ENCODE results near the gene RMI1. TPM values are rescaled to one million over a fixed set of nuclear protein-coding genes. Genes with fewer than 3 reads are reported as not detected.
A peak's percentile ranks its signal among the peaks of the same experiment; 100 is the strongest.

RMI1 gene
- total and polyA plus RNA-seq, 2 of the 8 experiments (the other 6 are each of a cell fraction or from before 2014, with no cell fraction given) = 3.0 to 34.1 TPM

DNA sequence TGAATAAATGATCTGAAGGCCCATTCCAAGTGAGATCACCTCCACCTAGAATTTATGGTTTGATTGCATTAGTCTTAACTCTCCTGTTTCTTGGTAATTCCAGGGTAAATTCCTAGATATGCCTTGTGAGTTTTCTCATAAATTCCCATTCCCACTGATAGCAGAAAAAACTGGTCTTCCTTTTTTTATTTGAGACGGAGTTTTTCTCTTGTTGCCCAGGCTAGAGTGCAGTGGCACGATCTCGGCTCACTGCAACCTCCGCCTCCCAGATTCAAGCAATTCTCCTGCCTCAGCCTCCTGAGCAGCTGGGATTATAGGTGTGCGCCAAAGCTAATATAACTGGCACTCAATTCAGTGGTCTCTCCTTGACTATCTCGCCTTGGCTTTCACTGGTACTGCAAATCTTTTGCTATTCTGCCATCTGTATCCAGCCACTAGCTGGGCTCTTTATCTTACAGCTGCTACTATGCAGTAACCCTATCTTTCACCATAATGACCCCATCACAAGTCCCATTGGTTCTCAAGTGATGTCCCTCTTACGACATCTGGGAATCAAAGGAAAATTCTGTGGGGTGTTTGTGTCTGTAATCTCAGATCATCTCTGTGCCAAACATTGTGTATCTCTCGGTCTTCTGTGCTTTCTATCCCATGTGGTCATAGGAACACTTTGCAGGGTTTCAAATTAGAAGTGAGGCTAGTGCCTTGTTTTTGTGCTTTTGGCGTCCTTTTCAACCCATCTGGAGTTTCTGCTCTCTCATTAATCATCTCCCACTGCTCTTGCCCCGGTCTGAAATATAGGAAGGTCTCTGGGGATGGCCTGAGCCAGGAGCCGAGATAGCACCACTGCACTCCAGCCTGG lies 15.0 kb upstream of the RMI1 start (continued):
- TF ChIP-seq RAD21 (IDR thresholded peaks at IDR 0.05 in 1 of 2, conservative IDR thresholded peaks at IDR 0.05 in 1 of 2; ENCODE audit: low read depth in 2 of 2, low read length in 2 of 2) = no peak
- TF ChIP-seq KDM1A (IDR thresholded peaks at IDR 0.05; ENCODE audit: borderline replicate concordance, low read length) = no peak
- TF ChIP-seq CEBPB (IDR thresholded peaks at IDR 0.05; ENCODE audit: low read depth, low read length) = peak; percentile 22; the same call in 1 of the 2 replicates
- TF ChIP-seq KDM4A (IDR thresholded peaks at IDR 0.05; ENCODE audit: low read depth, low read length, severe bottlenecking) = no peak
- TF ChIP-seq TAF7 (optimal IDR thresholded peaks at IDR 0.05; ENCODE audit: borderline replicate concordance, low read depth, low read length) = no peak
- TF ChIP-seq CBX8 (IDR thresholded peaks at IDR 0.05; ENCODE audit: borderline replicate concordance, low read depth, low read length) = no peak
- no peak for TF ChIP-seq SRF (IDR thresholded peaks at IDR 0.05; ENCODE audit: low read depth, low read length)
- 0 out of 4 replicates have a peak, but pooled peaks of 1 of the 2 experiments have one; percentile 14 for TF ChIP-seq SIN3A (conservative IDR thresholded peaks at IDR 0.05 in 1 of 2, IDR thresholded peaks at IDR 0.05 in 1 of 2; ENCODE audit: low read depth in 1 of 2, low read length in 2 of 2)
- TF ChIP-seq, protein P1, sequence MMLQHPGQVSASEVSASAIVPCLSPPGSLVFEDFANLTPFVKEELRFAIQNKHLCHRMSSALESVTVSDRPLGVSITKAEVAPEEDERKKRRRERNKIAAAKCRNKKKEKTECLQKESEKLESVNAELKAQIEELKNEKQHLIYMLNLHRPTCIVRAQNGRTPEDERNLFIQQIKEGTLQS (IDR thresholded peaks at IDR 0.05; ENCODE audit: insufficient read depth, low read depth, low read length) = no peak
- TF ChIP-seq JUN (IDR thresholded peaks at IDR 0.05; ENCODE audit: low read depth, low read length) = no peak
- TF ChIP-seq SUZ12 (IDR thresholded peaks at IDR 0.05; ENCODE audit: low read length) = no peak
- TF ChIP-seq EP300 (IDR thresholded peaks at IDR 0.05; ENCODE audit: borderline replicate concordance in 1 of 2, low read depth in 2 of 2, low read length in 2 of 2) = no peak
- TF ChIP-seq, protein P2, sequence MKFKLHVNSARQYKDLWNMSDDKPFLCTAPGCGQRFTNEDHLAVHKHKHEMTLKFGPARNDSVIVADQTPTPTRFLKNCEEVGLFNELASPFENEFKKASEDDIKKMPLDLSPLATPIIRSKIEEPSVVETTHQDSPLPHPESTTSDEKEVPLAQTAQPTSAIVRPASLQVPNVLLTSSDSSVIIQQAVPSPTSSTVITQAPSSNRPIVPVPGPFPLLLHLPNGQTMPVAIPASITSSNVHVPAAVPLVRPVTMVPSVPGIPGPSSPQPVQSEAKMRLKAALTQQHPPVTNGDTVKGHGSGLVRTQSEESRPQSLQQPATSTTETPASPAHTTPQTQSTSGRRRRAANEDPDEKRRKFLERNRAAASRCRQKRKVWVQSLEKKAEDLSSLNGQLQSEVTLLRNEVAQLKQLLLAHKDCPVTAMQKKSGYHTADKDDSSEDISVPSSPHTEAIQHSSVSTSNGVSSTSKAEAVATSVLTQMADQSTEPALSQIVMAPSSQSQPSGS (IDR thresholded peaks at IDR 0.05; ENCODE audit: low read length) = 0 out of 2 replicates have a peak, but pooled peaks have one; percentile 61
- TF ChIP-seq POLR2AphosphoS5 (IDR thresholded peaks at IDR 0.05; ENCODE audit: low read depth, low read length) = no peak; the same call in 1 of the 2 replicates
- no peak for TF ChIP-seq POU5F1 (IDR thresholded peaks at IDR 0.05; ENCODE audit: low read depth, low read length)
- TF ChIP-seq, protein P3, sequence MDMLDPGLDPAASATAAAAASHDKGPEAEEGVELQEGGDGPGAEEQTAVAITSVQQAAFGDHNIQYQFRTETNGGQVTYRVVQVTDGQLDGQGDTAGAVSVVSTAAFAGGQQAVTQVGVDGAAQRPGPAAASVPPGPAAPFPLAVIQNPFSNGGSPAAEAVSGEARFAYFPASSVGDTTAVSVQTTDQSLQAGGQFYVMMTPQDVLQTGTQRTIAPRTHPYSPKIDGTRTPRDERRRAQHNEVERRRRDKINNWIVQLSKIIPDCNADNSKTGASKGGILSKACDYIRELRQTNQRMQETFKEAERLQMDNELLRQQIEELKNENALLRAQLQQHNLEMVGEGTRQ (IDR thresholded peaks at IDR 0.05; ENCODE audit: low read length) = no peak
- TF ChIP-seq TEAD4 (IDR thresholded peaks at IDR 0.05; ENCODE audit: low read depth, low read length) = no peak
- no peak for TF ChIP-seq CHD2 (IDR thresholded peaks at IDR 0.05; ENCODE audit: low read length)
